ENCODE data around the gene CYTL1.

Gene CYTL1

GRCh38 chr4:4995908-4996265, 23.4 kb downstream of the CYTL1 start:
- no peak for DNase-seq

GRCh38 chr4:4995103-4995907, 24.0 kb downstream of the CYTL1 start:
- peak; percentile 18 for DNase-seq

- no peak for DNase-seq
Measured at GRCh38 chr4:4994312-4995097, 24.8 kb downstream of the CYTL1 start.

GRCh38 chr4:4992833-4993232, 26.4 kb downstream of the CYTL1 start:
- DNase-seq: no peak

- no peak for DNase-seq
Measured at GRCh38 chr4:4991541-4992099, 27.6 kb downstream of the CYTL1 start.

- DNase-seq: no peak
Measured at GRCh38 chr4:4990857-4991540, 28.3 kb downstream of the CYTL1 start.

GRCh38 chr4:4990329-4990728, 28.9 kb downstream of the CYTL1 start:
- DNase-seq: no peak

GRCh38 chr4:4989083-4989622, 30.1 kb downstream of the CYTL1 start:
- no peak for DNase-seq

- DNase-seq: no peak
Measured at GRCh38 chr4:4987656-4988055, 31.6 kb downstream of the CYTL1 start.

GRCh38 chr4:4986841-4987240, 32.4 kb downstream of the CYTL1 start:
- no peak for DNase-seq

- DNase-seq: no peak
Measured at GRCh38 chr4:4985844-4986243, 33.4 kb downstream of the CYTL1 start.

- no peak for DNase-seq
Measured at GRCh38 chr4:4985036-4985435, 34.2 kb downstream of the CYTL1 start.

- DNase-seq: no peak
Measured at GRCh38 chr4:4984186-4984585, 35.1 kb downstream of the CYTL1 start.

- DNase-seq: no peak
Measured at GRCh38 chr4:4981827-4982226, 37.4 kb downstream of the CYTL1 start.

- DNase-seq: no peak
Measured at GRCh38 chr4:4981427-4981826, 37.8 kb downstream of the CYTL1 start.

- DNase-seq: no peak
Measured at GRCh38 chr4:4980621-4981230, 38.5 kb downstream of the CYTL1 start.

- DNase-seq: no peak
Measured at GRCh38 chr4:4979971-4980370, 39.3 kb downstream of the CYTL1 start.

GRCh38 chr4:4974727-4975126, 44.5 kb downstream of the CYTL1 start:
- DNase-seq: no peak

- no peak for DNase-seq
Measured at GRCh38 chr4:4971796-4972195, 47.5 kb downstream of the CYTL1 start.

GRCh38 chr4:4969298-4969697, 50.0 kb downstream of the CYTL1 start:
- DNase-seq: no peak

- no peak for DNase-seq
Measured at GRCh38 chr4:4968161-4968725, 51.0 kb downstream of the CYTL1 start.

All from activated CD4-positive, alpha-beta T cell treated with anti-CD3 and anti-CD28 coated beads, Interleukin-2, amount 50 U/mL, for 1 hour (primary cell).